ENCODE data around the gene KRTAP10-12.

DNA sequence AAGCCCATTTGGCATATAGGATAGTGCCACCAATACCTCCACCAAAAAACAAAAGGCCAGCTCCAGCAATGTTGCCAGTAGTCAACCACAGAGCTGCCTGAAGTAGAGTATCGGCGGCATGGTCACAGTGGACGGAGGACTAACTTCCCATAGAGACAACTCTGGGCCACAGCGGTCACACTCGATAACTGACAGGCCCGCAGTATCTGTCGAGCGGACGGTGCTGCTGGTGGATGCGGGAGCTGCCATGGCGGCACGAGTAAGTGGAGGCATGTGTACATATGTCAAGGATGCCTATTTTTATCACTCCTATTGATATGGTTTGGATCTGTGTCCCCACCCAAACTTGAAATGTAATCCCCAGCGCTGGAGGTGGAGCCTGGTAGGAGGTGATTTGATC is 19.1 kb upstream of the KRTAP10-12 start:
- TF ChIP-seq, protein P1, sequence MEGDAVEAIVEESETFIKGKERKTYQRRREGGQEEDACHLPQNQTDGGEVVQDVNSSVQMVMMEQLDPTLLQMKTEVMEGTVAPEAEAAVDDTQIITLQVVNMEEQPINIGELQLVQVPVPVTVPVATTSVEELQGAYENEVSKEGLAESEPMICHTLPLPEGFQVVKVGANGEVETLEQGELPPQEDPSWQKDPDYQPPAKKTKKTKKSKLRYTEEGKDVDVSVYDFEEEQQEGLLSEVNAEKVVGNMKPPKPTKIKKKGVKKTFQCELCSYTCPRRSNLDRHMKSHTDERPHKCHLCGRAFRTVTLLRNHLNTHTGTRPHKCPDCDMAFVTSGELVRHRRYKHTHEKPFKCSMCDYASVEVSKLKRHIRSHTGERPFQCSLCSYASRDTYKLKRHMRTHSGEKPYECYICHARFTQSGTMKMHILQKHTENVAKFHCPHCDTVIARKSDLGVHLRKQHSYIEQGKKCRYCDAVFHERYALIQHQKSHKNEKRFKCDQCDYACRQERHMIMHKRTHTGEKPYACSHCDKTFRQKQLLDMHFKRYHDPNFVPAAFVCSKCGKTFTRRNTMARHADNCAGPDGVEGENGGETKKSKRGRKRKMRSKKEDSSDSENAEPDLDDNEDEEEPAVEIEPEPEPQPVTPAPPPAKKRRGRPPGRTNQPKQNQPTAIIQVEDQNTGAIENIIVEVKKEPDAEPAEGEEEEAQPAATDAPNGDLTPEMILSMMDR (IDR thresholded peaks at IDR 0.05) = no peak
- TF ChIP-seq POLR2A (IDR thresholded peaks at IDR 0.05) = no peak

Measured in prostate gland (tissue), 2 donors.